Right renal pelvis (tissue), 4 donors: Measurements from ENCODE around the gene RHOH. TPM values are rescaled to one million over a fixed set of nuclear protein-coding genes. Genes with fewer than 3 reads are reported as not detected.

ENCODE experiments used
- DNase-seq, 4 donors: peaks; one replicate each; pipeline ENCODE4 v3.0.0-alpha.2; 2013; ENCODE audit warnings: low read depth in 4 of 4, low spot score in 3 of 4, missing footprints in 1 of 4
- polyA plus RNA-seq, 4 donors: library from polyadenylated mRNA; unstranded; fragments of 120-200 nt; gene quantifications; one replicate each; pipeline ENCODE4 v1.2.1, GENCODE V29; 2013; ENCODE audit not compliant: insufficient read length in 4 of 4

RHOH gene
- polyA plus RNA-seq, 4 donors = 0.28 to 0.86 (median 0.55) TPM

GRCh38 chr4:40202474-40202873 lies 5.6 kb downstream of the RHOH start:
- no peak for DNase-seq

DNA sequence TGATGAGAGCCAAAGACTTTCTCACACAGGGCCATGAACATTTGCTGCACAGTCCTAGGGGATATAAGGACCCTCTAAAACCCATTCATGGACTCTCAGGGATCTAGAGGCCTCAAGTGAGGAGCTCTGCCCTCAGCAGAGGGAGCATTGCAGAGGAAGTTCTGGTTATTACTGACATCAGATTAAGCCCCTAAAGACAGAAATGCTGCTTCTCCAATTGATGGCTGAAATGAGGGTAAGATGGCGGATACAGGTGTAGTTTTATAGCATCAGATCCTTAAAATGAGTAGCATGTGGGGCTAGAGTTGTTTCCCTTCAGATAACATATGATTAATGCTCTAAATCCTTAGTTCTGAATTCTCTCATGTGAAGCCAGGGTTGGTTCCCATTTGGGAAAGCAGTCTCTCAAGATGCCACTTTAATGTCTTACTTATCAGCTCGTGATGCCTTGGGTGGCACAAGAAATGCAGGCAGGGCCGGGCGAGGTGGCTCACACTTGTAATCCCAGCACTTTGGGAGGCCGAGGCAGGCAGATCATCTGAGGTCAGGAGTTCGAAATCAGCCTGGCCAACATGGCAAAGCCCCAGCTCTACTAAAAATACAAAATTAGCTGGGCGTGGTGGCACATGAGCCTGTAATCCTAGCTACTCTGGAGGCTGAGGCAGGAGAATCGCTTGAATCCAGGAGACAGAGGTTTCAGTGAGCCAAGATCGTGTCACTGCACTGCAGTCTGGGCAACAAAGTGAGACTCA lies 7.9 kb downstream of the RHOH start:
- no peak for DNase-seq

DNA sequence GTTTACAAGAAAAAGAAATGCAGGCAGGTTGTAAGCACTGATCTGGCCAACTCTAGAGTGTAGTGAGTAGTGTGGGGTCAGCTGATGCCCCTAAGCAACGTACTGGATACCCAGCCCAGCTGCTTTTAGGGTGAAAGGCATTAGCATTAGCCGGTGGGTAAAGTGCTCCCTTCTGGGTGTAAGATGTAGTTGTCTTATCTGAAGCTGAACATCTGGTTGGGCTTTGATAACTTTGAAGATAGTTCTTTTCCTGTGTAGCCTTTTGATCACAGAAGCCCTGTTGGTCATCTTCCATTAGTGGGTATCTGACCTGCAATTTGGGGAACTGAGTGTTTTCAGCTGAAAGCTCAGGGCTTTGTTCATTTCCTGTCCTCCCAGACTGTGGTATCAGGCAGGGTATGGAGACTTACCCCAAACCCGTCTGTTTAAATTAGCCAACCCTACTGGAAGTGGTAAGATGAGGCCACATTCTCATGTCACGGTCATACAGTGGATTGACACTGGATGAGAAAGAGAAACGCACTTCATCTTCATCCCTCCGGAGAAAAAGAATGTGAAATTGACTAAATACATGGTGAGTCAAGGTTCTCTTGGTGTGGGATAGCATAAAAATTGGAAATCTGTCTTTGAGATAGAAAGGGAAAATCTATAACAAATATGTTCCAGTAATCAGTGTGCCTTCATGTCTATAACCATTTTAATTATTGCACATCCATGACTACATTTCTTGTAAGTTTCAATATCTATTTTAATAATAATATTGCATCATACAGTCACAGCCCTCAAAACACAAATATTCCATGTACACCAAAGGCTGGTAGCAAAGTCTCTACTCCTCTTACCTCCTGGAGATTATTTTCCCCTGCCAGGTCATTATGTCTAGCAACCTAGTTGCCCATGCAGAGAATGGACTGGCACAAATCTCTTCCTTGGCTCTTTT lies 8.7 kb downstream of the RHOH start:
- DNase-seq = no peak

- no peak for DNase-seq
Observed at GRCh38 chr4:40206426-40206825, 9.6 kb downstream of the RHOH start.

GRCh38 chr4:40209401-40209800 lies 12.6 kb downstream of the RHOH start:
- DNase-seq = no peak

GRCh38 chr4:40210776-40211175 lies 13.9 kb downstream of the RHOH start:
- no peak for DNase-seq

DNA sequence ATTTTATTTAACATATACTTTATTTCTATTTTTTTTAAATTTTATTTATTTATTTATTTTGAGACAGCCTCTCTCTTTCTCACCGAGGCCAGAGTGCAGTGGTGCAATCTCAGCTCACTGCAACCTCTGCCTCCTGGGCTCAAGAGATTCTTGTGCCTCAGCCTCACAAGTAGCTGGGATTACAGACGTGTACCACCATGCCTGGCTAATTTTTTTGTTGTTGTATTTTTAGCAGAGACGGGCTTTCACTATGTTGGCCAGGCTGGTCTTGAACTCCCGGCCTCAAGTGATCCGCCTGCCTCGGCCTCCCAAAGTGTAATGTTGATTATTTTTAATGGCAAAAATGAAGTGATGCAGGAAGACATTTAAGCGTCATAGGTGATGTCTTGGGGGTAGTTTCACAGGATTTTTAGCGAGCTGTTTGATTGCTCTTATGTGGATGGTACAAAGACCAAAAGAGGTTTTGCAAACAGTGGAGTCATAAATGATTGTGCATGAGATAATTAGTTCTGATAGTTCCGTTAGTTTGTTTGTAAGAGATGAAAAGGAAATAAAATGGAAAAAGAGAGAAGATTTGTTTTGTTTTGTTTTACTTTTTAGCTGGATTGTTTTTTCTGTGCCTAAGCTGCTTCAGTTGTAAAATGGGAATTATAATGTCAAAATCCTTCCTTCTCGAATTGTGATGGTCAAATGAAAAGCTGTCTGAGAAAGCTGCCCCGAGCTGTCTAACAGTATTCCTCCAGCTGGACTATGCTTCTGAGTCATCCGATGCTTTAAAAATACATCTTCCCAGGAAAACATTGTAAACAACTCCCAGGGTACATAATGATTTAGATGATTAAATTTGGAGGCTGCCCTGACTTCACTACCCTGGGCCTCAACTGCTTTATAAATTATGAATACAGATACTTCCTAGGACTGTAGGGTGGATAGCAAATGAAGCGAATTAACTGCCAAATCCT lies 14.7 kb downstream of the RHOH start:
- no peak for DNase-seq

DNA sequence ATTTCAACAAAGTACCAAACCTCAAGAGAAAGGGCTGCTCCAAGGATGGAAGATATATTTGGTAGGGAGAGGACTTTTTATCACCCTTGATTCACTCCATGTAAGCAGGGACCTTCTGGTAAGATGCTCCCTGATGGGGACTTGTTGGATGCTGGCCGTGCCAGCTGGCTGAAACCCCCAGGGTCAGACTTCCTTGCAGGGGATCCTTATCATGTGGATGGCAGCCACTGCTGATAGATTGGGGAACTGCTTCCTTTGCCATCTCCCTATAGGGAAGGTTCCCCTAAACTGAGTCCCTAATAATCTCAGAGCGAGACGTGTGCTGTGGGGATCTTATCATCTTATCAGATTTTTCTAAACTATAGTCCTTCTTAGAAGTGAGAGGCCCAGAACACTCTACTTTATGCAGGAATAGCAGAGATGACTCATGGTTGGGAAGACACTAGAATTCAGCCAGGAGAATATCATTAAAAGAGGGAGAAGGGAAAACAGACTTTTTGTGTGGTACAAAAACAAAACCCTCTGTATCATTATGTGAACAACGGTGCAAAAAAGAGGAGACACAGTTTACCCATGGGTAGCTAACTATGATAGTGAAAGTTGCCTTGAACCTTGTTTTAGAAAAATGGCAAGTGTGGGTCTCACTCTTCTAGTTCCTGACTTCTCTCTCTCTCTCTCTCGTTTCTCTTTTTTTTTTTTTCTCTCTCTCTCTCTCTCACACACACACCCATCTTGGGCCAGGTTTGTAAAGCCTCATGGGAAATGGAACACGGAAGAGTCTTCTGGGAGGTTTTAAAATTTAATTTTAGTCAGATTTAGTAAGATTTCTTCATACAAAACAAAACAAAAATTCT lies 16.1 kb downstream of the RHOH start:
- no peak for DNase-seq

- DNase-seq = no peak
Observed at GRCh38 chr4:40214038-40214437, 17.2 kb downstream of the RHOH start.

GRCh38 chr4:40214661-40215418 lies 18.0 kb downstream of the RHOH start:
- no peak for DNase-seq

DNA sequence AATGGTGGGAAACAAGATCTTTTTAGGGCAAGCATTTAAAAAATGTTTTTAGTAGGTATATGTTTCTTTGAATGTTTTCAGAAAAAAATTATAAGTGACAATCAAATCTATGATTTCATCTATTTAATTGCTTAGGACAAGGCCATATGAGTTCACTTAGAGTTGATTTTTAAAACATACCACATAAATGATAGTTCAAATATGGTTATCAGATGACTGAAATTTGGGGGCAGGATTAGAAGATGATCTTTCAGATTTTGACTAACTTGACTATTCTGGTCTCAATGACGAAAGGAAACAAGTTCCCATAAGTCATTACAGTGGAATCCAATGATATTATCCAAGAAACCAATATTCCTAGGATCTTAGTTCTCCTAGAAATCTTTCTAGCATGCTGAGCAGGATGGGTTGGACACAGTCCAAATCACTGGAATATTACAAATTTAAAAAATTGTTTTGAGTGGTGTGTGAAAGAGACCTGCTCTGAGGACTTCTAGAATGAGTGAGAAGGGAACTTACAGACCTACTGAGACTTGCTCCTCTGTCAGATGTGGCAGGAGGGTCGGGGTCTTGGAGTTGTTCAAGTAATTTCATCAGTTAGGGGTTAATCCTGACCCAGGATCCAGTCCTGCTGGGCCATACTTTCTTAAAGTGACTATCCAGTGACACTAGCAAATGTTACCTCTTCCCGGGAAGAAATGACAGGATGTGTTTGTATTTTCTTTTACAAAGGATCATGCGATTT lies 20.0 kb downstream of the RHOH start:
- DNase-seq = no peak

- no peak for DNase-seq
Observed at GRCh38 chr4:40221744-40222143, 24.9 kb downstream of the RHOH start.

DNA sequence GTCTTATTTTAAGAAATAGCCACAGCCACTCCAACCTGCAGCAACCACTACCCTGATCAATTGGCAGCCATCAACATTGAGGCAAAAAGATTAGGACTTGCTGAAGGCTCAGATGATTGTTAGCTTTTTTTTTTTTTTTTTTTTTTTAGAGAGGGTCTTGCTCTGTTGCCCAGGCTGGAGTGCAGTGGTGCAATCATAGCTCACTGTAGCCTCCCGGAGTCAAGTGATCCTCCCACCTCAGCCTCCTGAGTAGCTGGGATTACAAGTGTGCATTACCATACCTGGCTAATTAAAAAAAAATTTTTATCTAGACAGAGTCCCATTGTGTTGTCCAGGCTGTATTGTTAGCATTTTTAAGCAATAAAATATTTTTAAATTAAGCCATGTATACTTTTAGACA lies 26.5 kb downstream of the RHOH start:
- DNase-seq = no peak

DNA sequence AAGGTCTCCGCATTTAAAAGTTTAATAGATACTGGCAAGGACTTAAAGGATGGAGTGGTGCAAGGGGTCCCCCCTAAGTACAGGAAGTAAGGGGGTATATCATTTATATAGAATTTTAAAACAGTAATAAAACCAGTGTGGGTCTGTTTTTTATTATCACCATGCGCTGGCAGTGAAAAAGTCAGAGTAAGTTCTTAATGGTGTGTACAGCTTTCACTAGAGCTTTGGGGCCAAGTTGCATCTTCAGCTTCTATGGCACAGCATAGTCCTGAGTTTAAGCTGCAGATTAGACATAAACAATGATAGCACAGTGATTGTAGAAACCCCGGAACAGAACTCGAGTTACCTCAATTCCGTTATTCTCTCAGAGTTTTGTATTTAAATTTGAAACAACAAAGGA lies 27.6 kb downstream of the RHOH start:
- DNase-seq = no peak

- no peak for DNase-seq
Observed at GRCh38 chr4:40225497-40225896, 28.7 kb downstream of the RHOH start.

- no peak for DNase-seq
Observed at GRCh38 chr4:40227284-40227683, 30.5 kb downstream of the RHOH start.

GRCh38 chr4:40228497-40229365 lies 31.9 kb downstream of the RHOH start:
- no peak for DNase-seq
